Muscle layer of colon (tissue), 2 donors: ENCODE results near the gene ZNF831.

Experiments used
- H3K27ac ChIP-seq: one replicate; pipeline ENCODE4 v1.7.0; 2013; ENCODE audit warnings: low read depth, mild to moderate bottlenecking, low read length, moderate library complexity
- H3K27me3 ChIP-seq, 2 donors: one replicate each; pipeline ENCODE4 v1.7.0; 2013; ENCODE audit warnings: low read length in 2 of 2, mild to moderate bottlenecking in 2 of 2; ENCODE audit not compliant: insufficient read depth in 2 of 2, control insufficient read depth in 1 of 2
- H3K36me3 ChIP-seq: one replicate; pipeline ENCODE4 v1.7.0; 2013; ENCODE audit warnings: mild to moderate bottlenecking, low read length; ENCODE audit not compliant: insufficient read depth
- H3K4me1 ChIP-seq: one replicate; pipeline ENCODE4 v1.7.0; 2013; ENCODE audit warnings: mild to moderate bottlenecking, low read length; ENCODE audit not compliant: insufficient read depth
- H3K4me3 ChIP-seq, 2 donors: one replicate each; pipeline ENCODE4 v1.7.0; 2013; ENCODE audit warnings: low read length in 2 of 2, low read depth in 1 of 2, mild to moderate bottlenecking in 1 of 2, moderate library complexity in 1 of 2
- H3K9ac ChIP-seq: one replicate; pipeline ENCODE4 v1.7.0; 2013; ENCODE audit warnings: low read length
- H3K9me3 ChIP-seq: one replicate; pipeline ENCODE4 v1.7.0; 2013; ENCODE audit warnings: mild to moderate bottlenecking, low read length
- donor health status: abdominal sarcoma.
- donor health status: Adenocarcinoma of cecum.

Gene ZNF831

DNA sequence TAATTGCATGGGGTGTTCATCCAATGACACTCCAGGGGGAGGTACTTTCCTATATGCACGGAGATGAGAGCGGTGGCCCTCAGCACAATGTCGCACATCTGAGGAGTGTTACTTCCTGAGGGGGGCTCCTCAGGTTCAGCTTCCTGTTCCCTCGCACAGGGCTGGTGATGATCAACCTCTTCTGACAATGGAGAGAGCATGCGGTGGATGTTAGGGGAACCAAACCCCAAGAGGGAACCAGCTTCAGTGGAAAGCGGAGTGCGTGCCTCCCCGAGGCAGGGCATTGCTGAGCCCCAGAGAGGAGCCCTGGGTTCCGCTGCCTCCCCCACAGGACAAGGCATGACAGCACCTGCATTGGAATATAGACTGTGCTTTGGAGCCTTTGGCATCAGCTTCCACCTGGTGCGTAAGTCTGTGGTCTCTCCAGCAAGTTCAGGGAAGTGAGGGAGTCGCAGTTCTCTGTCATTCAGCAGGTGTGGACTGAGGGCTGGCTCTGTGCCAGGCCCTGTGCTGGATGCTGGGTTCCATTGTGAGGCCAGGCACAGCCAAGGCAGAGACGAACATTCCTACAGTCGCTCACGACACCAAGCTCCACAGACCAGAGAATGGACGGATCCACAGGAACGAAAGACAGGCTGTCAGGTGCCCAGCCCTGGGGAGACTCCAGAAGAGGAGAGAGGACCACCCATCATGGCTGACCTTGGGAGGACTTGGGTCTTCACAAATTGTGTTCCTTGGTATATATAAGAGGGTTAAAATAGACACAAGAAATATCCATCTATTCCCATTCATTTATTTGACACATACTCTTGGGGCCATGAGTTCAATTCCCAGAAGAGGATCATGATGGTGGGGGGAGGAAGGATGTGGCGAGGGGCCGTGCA, 3.9 kb upstream of the ZNF831 start:
- Histone ChIP-seq H3K27ac (no peak overlapping the region), H3K9me3 (no peaks in the 10 kb centered on the region), H3K4me1 (no peaks in the 10 kb centered on the region), H3K36me3 (no peaks in the 10 kb centered on the region), H3K9ac (no peak overlapping the region), H3K27me3 (no peaks in the 10 kb centered on the region), H3K4me3 (no peak overlapping the region)

DNA sequence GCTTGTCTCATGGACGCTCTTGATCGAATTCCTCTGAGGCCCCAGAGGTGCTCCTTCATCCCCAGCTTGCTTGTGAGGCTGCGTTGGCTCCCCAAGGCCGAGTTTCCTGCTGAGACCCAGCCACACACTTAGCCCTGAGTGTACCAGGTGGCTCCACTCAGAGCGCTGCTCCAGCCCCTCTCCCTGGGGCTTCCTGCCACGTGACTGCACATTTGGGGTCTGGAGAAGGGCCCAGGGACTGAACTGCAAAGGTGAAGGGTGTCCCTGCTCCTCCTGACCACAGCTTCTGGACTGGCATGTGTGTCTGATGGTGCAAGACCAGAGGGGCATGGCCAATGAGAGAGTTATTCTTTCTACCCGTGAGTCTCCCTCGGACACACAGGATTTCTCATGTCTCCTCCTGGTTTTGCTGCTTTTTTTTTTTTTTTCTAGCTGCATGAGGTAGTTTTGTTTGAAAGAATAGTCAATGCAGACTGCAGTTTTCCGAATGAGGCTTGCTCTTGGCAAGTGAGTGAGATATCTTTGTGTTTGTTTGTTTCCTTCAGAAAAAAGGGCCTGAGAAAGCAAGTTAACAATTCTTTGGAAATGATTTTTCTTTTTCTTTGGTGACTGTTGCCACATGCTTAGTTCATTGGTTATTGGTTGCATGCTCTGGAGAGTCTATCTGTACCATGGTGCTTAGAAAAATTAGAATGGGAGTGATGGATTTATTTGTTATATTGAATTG, 3.1 kb upstream of the ZNF831 start:
- H3K9ac ChIP-seq, result no peak overlapping the region
- no peaks in the 10 kb centered on the region for H3K9me3 ChIP-seq
- H3K36me3 ChIP-seq, result no peaks in the 10 kb centered on the region
- no peaks in the 10 kb centered on the region for H3K27me3 ChIP-seq
- no peak overlapping the region for H3K27ac ChIP-seq
- no peaks in the 10 kb centered on the region for H3K4me1 ChIP-seq
- no peak overlapping the region for H3K4me3 ChIP-seq

DNA sequence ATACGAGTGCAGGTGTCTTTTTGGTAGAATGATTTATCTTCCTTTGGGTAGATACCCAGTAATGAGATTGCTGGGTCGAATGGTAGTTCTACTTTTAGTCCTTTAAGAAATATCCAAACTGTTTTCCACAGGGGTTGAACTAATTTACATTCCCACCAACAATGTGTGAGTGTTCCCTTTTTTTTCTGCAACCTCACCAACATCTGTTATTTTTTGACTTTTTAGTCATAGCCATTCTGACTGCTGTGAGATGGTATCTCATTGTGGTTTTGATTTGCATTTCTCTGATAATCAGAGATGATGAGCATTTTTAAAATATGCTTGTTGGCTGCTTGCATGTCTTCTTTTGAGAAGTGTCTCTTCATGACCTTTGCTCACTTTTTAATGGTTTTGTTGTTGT, 1.9 kb upstream of the ZNF831 start:
- Histone ChIP-seq H3K4me3 (no peak overlapping the region), H3K27ac (no peak overlapping the region), H3K9me3 (no peaks in the 10 kb centered on the region), H3K4me1 (no peaks in the 10 kb centered on the region), H3K36me3 (no peaks in the 10 kb centered on the region), H3K27me3 (no peaks in the 10 kb centered on the region), H3K9ac (no peak overlapping the region)

DNA sequence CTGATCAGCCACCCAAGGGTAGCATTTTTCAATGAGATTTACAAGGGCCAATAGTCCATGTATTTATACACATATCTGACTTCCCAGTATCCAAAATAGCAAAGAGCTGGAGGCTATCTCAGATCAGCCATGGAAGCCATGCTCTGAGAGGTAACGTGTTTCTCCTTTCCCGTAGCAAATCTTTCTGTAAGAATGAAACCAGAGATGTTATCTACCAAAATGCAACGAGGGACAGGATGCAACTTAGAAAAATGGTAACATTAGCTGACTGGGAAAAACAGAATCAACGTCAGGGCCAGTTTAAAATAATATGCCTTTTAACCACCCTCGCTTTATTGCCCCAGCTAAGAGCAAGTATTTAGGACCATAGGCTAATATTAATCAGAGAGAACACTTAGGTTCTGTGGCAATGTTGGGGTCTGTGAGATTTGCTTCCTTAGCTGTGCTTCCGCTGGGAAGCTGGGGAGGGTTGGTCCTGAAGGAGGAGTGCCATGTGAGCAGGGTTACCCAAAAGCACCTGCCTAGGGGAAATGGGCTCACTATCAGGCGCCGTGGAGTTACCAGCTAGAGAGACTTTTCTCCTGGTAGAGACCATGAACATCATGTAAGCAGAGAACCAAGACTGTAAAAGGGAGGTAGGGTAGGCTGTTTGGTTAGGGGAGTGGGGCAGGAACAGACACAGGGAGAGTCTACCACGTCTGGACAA, 1.2 kb downstream of the ZNF831 start:
- Histone ChIP-seq H3K9me3 (no peaks in the 10 kb centered on the region), H3K9ac (no peak overlapping the region), H3K36me3 (no peaks in the 10 kb centered on the region), H3K4me1 (no peaks in the 10 kb centered on the region), H3K4me3 (no peak overlapping the region), H3K27ac (no peak overlapping the region), H3K27me3 (no peaks in the 10 kb centered on the region)

DNA sequence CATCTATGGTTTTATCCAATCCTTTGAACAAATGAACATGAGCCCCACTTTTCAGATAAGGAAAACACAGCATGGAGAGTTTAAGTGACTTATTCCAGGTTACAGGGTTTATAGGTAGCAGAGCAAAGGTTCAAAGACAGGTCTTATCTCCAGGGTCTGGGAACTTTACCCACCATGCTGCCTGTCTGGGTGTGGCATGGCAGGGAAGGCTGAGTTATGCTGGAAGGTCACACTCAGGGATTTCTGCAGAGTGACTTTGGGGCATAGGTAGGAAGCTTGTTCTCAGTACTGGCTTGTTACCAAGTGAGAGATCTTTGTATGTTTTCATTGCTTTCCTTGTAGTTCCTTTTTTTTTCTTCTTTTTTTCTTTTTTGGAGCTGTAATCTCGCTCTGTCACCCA, 1.8 kb downstream of the ZNF831 start:
- no peaks in the 10 kb centered on the region for H3K4me1 ChIP-seq
- H3K27ac ChIP-seq, result no peak overlapping the region

DNA sequence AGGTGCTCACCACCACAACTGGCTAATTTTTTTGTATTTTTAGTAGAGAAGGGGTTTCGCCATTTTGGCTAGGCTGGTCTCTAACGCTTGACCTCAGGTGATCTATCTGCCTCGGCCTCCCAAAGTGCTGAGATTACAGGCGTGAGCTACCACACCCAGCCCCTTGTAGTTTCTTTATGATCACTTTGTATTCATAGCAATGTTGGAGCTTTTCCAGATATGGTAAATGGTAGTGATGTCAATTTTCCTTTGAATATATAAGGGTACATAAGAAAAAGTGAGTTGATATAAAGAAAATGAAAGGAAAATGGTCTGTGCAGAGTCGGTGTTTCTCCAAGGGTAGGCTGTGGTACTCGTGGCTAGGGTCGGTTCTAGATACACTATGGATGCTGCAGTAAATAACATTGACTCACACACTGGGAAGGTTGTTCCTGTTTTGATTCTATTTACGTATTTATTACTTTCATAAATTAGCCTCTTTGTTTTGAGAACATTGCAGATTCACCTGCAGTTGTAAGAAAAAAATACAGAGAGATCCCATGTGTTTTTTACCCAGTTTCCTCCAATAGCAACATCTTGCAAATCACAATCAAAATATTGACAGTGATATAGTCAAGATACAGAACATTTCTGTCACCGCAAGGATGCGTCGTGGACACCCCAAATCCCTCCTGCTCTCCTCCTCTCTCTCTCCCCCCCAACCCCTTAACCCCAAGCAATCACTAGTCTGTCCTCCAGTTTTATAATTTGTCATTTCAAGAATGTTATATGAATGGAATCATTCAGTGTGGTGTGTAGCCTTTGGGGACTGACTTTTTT, 2.5 kb downstream of the ZNF831 start:
- no peak overlapping the region for H3K27ac ChIP-seq
- no peak overlapping the region for H3K9ac ChIP-seq
- H3K4me3 ChIP-seq, result no peak overlapping the region
- no peaks in the 10 kb centered on the region for H3K4me1 ChIP-seq
- H3K36me3 ChIP-seq, result no peaks in the 10 kb centered on the region
- no peaks in the 10 kb centered on the region for H3K9me3 ChIP-seq
- no peaks in the 10 kb centered on the region for H3K27me3 ChIP-seq

More for the DNA sequence above, 1.8 kb downstream of the ZNF831 start:
- H3K9ac ChIP-seq, result no peak overlapping the region
- H3K4me3 ChIP-seq, result no peak overlapping the region
- no peaks in the 10 kb centered on the region for H3K9me3 ChIP-seq
- no peaks in the 10 kb centered on the region for H3K27me3 ChIP-seq
- H3K36me3 ChIP-seq, result no peaks in the 10 kb centered on the region

DNA sequence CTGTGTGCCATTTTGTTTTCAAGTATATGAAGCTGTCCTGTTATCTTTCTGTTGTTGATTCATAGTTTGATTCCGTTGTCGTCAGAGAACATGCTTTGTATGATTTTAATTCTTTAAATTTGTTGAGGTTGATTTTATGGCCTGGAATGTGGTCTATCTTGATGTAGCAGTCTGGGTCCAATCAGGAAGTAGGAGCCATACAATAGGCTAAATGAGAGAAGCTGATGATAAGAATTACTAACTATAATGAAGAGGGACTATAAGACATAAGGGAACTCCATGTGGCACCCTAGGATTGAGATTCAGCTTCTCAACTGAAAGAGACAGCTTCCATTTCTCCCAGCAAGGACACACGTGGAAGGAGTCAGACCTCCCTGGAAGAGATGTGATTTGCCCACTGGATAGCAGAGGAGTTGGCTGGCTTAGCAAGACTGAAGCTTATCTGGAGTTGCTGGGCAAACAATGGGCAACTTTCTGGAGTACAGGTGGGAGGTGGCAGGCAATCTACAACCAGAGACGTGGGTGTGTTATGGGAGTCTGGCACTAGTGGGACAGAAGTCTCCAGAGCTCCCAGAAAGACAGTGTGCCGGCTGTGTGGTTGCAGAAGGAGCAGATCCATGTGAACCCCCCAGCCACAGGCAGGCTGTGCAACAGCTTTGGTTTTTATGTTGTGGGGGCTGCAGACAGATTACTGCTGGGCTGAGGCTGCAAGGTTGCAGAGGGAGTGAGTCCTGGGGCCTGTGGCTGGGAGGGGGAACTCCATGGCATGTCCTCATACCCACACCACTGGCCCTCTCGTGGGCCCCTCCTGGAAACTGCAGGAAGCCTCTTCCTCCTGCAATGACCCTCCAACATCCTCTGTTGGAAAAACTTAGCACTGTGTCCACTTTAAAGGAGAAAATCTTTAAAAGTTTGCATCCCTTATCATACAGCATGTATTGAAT, 7.1 kb downstream of the ZNF831 start:
- no peaks in the 10 kb centered on the region for H3K9me3 ChIP-seq
- no peak overlapping the region for H3K4me3 ChIP-seq
- H3K4me1 ChIP-seq, result no peaks in the 10 kb centered on the region
- H3K27me3 ChIP-seq, result no peaks in the 10 kb centered on the region
- no peak overlapping the region for H3K27ac ChIP-seq
- H3K36me3 ChIP-seq, result no peaks in the 10 kb centered on the region
- no peak overlapping the region for H3K9ac ChIP-seq

DNA sequence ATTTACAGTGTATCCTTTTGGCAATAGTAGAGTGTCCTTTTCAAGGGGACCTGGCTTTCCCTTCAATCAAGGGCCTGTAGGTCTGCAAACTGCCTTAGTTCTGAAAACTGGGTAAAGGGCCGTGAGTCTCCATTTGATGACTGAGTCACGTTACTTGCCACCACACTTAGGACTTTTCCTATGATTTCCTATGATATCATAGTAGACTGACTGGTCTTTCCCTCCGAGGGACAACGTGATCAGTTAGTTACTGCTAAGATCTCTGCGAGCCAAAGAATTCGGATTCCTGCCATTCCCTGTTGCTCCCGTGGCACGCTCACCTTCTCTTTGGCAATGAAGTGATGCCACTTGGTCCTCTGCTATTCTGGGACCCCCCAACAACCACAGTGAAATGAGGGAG, 8.4 kb downstream of the ZNF831 start:
- no peak overlapping the region for H3K27ac ChIP-seq
- no peaks in the 10 kb centered on the region for H3K9me3 ChIP-seq
- no peak overlapping the region for H3K9ac ChIP-seq
- H3K27me3 ChIP-seq, result no peaks in the 10 kb centered on the region
- no peak overlapping the region for H3K4me3 ChIP-seq
- H3K4me1 ChIP-seq, result no peaks in the 10 kb centered on the region
- no peaks in the 10 kb centered on the region for H3K36me3 ChIP-seq

DNA sequence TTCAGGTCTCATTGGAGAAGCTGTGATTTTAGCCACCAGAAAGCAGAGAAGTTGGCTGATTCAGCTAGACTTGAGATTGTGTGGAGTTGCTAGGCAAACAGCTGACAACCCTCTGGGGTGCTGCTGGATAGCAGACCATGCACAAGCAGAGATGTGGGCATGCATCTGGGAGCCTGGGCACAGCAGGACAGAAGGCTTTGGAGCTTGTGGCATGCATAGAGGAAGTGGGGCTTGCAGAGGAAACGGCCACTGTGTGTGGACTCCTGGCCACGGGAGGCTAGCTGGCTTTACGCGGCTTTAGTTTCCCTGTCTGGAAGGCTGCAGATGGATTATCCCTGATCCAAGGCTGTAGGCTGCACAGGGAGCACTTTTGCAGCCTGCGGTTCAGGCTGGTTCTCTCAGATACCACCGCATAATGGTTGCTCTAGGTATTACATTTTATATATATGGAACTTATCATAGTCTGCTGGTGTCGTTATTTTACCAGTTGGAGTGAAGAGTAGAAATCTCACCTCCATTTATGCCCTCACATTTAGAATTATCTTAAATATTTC, 10.4 kb downstream of the ZNF831 start:
- Histone ChIP-seq H3K9me3 (no peaks in the 10 kb centered on the region), H3K27me3 (no peaks in the 10 kb centered on the region), H3K4me3 (no peak overlapping the region), H3K36me3 (no peaks in the 10 kb centered on the region), H3K9ac (no peak overlapping the region), H3K4me1 (no peaks in the 10 kb centered on the region), H3K27ac (no peak overlapping the region)

DNA sequence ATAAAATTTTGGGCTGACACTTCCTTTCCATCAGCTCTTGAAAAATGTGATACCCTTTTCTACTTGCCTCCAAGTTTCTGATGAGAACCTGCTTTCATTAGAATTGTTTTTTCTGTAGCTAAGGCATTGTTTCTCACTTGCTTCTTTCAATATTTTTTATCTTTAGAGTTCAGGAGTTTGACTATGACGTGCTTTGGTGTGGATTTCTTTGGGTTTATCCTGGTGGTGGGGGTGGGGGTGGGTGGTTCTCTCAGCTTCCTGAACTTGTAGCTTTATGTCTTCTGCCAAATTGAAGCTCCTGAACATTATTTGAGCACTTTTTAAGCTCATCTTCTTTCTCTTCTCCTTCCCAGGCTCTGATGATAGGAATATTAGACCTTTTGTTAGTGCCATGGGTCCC, 11.4 kb downstream of the ZNF831 start:
- Histone ChIP-seq H3K9me3 (no peaks in the 10 kb centered on the region), H3K27me3 (no peaks in the 10 kb centered on the region), H3K9ac (no peak overlapping the region), H3K27ac (no peak overlapping the region), H3K36me3 (no peaks in the 10 kb centered on the region), H3K4me1 (no peaks in the 10 kb centered on the region), H3K4me3 (no peak overlapping the region)
